Measurements from ENCODE around the gene SDHAF3. TPM values are rescaled to one million over a fixed set of nuclear protein-coding genes. Genes with fewer than 3 reads are reported as not detected.
"Not testable (repeated sequence)": the region's sequence is repeated elsewhere in the genome, so short reads cannot be mapped to it uniquely, and the experiment has no call there.

The SDHAF3 gene
- polyA plus RNA-seq (ENCODE audit: insufficient read length in 4 of 4) = 10 to 100 TPM; 47.4 to 54.0 (median 49.9) TPM

- peak; percentile 95 to 96 (median 96) for DNase-seq (ENCODE audit: low read depth in 4 of 4, low spot score in 3 of 4)
Measured at GRCh38 chr7:97117372-97118188, at the start of gene SDHAF3. TSS of gene SDHAF3 (plus strand) at chr7:97117698. CDS start at chr7:97117724, 26 bp downstream.

GRCh38 chr7:97072025-97072424 lies 45.5 kb upstream of the SDHAF3 start:
- not testable (repeated sequence) for DNase-seq (ENCODE audit: low read depth in 4 of 4, low spot score in 3 of 4)

DNA sequence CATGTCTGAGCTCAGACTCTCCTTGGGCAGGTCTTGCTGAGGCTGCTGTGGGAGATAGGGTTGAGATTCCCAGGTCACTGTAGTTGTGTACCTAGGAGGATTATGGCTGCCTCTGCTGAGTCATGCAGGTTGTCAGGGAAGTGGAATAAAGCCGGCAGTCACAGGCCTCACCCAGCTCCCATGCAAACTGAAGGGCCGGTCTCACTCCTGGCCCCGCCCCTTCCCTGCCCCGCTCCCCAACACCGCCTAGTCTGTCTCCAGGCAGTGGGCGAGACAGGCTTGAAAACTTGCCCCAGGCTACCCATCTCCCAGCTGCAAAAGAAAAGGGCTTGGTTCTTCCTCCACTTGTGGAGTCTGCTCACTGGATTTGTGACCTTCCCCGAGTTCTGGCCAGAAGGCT lies 41.6 kb upstream of the SDHAF3 start:
- DNase-seq (ENCODE audit: low read depth in 4 of 4, low spot score in 3 of 4) = no peak

DNA sequence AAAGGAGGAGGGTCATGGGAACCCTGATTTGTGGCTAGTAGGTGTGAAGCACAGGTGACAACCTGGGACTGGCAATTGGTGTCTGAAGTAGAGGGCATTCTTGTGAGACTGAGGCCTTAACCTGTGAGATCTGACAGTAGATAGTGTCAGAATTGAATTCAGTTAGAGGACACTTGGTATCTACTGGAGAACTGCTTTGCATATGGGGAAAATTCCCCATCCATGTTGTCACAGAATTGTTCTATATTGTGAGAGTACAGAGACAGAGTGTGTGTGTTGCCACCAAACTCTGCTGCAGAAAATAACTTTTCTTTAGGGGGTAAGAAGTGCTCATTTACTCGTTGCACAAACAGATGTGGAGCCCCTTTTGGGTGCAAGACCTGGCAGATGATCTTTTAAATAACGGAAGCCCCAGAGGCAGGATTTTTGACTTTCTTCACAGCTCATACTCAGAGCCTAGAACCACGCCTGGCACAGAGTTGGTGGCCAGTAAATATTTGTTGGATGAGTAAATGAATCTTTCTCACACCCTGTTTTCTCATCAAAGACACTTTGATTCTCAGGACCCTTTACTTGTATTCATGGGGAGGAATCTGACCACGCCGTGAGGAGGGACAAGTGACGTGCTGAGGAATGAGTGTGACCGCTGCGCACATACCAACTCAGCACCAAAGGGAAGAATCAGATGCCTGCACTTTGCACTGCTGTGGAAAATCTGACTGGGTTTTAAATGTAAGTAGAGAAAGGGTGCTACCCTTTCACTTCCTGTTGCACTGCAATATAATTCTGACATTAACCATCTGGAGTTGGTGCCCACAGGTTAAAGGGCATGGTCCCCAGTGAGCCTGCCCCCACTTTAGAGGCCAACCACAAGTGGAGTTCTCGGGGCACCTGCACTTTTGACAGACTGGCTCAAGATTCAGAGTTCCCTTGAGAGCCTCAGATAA lies 39.2 kb upstream of the SDHAF3 start:
- DNase-seq (ENCODE audit: low read depth in 4 of 4, low spot score in 3 of 4) = no peak

GRCh38 chr7:97079300-97079699 lies 38.2 kb upstream of the SDHAF3 start:
- DNase-seq (ENCODE audit: low read depth in 4 of 4, low spot score in 3 of 4) = no peak

GRCh38 chr7:97081521-97082300 lies 35.8 kb upstream of the SDHAF3 start:
- DNase-seq (ENCODE audit: low read depth in 4 of 4, low spot score in 3 of 4) = no peak

GRCh38 chr7:97088364-97088763 lies 29.1 kb upstream of the SDHAF3 start:
- DNase-seq (ENCODE audit: low read depth in 4 of 4, low spot score in 3 of 4) = no peak

GRCh38 chr7:97089771-97090170 lies 27.7 kb upstream of the SDHAF3 start:
- DNase-seq (ENCODE audit: low read depth in 4 of 4, low spot score in 3 of 4) = no peak

- no peak for DNase-seq (ENCODE audit: low read depth in 4 of 4, low spot score in 3 of 4)
Measured at GRCh38 chr7:97090761-97091353, 26.6 kb upstream of the SDHAF3 start.

- DNase-seq (ENCODE audit: low read depth in 4 of 4, low spot score in 3 of 4) = no peak
Measured at GRCh38 chr7:97094284-97094930, 23.1 kb upstream of the SDHAF3 start.

DNA sequence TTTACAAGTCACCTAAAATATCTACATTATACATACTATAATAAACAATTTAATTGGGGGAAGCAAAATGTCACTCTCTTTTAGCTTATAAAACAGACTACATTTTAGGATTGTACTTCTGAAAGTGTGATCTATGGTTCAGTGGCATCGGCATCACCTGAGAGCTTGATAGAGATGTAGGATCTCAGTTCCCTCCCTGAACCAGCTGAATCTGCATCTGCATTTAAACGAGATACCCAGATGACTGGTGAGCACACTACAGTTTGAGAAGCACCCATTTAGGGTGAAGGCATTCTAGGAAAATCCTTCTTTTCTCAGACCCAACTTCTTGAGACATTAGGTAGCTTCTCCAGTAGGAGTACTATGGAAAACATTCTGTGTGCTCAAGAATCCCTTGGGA lies 21.5 kb upstream of the SDHAF3 start:
- DNase-seq (ENCODE audit: low read depth in 4 of 4, low spot score in 3 of 4) = no peak

- DNase-seq (ENCODE audit: low read depth in 4 of 4, low spot score in 3 of 4) = no peak
Measured at GRCh38 chr7:97096661-97097060, 20.8 kb upstream of the SDHAF3 start.

GRCh38 chr7:97104719-97105238 lies 12.7 kb upstream of the SDHAF3 start:
- peak; percentile 60 to 67 (median 64) for DNase-seq (ENCODE audit: low read depth in 4 of 4, low spot score in 3 of 4)

- no peak for DNase-seq (ENCODE audit: low read depth in 4 of 4, low spot score in 3 of 4)
Measured at GRCh38 chr7:97107192-97107800, 10.2 kb upstream of the SDHAF3 start.

- DNase-seq (ENCODE audit: low read depth in 4 of 4, low spot score in 3 of 4) = no peak
Measured at GRCh38 chr7:97116308-97116707, 1.2 kb upstream of the SDHAF3 start.

DNA sequence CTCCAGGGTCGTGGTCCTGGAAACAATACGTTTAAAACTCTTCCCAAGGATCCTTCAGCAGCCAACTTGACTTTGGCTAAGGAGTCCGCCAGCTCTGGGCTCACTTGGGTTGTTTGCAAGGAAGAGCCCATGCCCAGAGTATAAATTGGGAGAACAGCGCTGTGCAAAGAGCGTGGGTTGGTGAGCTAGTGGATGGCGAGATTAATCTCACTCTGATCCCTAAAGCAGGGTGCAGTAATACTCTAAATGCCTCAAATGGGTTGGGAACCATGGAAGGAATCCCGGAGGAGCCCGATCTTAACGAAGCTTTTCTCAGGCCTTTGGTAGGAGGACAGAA lies 495 bp upstream of the SDHAF3 start:
- DNase-seq (ENCODE audit: low read depth in 4 of 4, low spot score in 3 of 4) = no peak

- no peak for DNase-seq (ENCODE audit: low read depth in 4 of 4, low spot score in 3 of 4)
Measured at GRCh38 chr7:97118306-97118917, 914 bp downstream of the SDHAF3 start.

DNA sequence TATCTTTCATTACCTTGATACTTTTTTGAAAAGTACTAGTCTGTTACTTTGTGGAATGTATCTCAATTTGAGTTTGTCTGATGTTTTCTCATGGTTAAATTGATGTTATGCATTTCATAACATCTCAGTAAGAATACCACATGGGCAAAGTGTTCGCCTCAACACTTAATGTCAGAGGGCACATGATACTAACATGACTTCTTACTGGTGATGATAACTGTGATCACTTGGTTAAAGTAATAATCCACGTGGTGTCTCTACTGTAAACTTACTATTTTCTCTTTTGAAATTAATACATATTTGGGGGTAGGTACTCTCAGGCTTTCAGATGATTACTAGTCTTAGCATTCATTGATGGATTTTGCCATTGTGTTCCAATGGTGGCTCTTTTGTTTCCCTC lies 2.2 kb downstream of the SDHAF3 start:
- DNase-seq (ENCODE audit: low read depth in 4 of 4, low spot score in 3 of 4) = no peak
